NCI-H345 (cell line): ENCODE measurements around the gene TNFRSF14.
A peak's percentile ranks its signal among the peaks of the same experiment; 100 is the strongest.

Source experiments
- DNase-seq: peaks from one replicate; lab custom pipeline; 2025; lab: John Stamatoyannopoulos, UW

Gene TNFRSF14

DNA sequence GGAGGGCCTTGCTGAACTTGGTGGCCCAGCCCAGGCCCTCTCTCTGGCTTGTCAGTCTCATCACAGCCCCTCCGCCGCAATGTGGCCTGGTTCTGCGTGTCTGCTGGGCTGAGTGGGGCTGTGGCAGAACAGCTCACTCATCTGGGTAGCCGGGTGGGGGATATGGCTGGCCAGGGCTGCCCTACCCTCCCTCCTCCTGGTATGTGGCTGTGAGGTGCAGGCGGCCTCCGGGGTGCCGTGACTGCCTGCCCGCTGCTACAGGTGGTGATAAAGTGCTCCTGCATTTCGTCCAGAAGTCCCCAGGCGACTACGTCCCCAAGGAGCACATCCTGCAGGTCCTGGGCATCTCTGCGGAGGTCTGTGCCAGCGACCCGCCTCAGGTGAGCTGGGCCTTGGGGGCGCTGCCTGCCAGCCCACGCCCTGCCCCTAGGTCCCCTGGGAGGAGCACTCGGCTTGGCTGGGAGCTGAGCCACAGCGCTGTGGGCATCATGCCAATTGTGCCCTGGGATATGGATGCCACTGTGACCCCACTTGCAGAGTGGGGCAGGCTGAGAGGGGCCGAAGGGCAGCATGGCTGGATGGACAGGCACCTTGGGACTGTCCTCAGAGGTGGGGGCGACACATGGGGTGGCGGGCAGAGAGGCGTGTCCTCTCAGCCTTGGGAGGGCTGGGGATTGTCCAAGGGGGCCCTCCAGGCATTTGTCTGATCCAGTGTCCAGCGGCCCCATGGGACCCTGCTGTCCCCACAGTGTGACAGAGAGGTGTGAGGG, 32.7 kb downstream of the TNFRSF14 start:
- DNase-seq: no peak

DNA sequence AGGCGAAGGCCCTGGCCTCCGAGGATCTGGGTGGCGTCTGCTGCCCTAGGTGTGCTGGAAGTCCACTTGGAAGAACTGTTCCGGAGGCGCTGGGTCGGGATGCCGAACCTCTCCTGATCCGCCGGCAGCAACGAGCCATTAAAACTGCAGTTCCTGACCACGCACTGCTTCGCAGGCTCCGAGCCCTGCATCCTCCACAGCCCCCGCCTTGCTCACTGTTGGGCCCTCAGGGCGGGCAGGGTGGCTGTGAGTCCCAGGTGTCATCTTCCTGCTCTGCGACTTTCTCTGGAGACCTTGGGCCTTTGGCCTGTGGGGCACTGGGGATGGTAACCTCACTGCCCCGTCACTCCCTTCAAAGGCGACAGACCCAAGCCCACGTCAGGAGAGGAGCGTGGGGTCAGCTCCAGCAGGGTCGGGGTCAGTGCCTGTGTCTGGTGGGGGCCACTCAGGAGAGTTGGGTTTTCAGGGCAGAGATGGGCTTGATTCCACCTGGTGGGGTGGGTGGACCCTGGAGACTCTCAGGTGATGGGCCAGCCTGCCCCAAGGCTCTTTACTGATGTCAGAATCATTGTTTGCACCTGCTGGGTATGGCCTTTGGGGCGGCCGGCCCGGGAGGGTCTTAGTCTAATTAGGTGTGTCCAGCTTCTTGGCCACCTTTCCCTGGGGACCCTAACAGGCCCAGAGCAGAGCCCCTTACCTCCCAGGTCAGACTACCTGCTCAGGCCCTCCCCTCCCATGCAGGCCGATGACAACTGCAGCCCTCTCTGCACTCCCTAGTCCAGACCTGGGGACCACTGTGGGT, 33.5 kb downstream of the TNFRSF14 start:
- DNase-seq: no peak

DNA sequence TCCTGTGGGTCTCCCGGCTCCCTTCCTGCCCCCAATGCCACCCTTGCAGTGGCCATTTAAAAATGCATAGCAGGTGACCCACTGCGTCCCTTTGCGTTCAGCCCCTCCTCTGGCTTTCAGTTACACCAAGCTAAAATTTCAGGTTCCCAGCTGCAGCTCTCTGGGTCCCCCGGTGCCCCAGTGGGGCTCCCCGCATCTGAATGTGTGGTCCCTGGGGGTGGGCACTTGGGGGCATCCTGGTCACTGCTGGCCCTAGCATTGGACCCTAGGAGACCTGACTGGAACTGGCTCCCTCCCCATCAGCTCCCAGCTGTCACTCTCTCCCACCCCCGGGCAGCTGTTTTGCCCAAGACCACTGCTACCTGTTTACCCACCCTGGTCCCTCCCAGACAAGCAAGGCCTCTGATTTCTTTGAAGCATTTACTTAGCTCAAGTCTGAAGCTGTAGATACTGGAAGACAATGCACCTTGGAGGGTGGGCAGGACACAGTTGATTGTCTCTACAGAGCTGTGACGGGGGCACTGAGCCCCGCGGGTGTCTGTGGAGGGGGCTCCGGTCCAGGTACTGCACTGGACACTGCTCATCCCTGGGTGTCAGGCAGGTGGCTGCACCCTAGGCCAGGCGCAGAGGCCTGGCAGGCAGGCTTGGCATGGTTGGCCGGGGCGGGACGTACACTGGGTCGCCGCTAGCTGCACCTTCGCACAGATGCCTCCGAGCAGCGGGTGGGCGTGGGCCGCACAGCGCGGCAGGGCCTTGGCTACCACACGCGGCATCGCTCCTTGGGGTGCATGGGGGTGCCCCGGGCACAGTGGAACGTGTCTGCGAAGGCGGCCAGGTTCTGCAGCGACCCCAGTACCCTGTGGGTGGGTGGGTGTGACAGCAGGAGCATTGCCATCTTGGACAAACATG, 34.3 kb downstream of the TNFRSF14 start:
- DNase-seq: no peak

DNA sequence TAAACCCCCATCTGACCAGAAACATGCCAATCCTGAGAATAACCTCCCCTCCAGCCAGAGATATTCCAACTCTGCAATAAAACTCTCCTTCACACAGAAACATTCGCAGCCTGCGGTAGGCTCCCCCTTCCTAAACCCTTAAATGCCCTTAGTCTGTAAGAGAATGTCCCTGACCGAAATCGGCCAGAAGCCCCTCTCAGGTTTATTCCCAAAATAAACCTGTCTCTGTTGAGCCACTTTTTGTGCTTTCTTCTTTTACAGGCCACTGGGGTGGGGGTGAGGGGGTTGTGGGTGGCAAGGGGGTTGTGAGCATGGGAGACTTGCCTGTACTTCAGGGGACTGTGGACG, 35.0 kb downstream of the TNFRSF14 start:
- no peak for DNase-seq

DNA sequence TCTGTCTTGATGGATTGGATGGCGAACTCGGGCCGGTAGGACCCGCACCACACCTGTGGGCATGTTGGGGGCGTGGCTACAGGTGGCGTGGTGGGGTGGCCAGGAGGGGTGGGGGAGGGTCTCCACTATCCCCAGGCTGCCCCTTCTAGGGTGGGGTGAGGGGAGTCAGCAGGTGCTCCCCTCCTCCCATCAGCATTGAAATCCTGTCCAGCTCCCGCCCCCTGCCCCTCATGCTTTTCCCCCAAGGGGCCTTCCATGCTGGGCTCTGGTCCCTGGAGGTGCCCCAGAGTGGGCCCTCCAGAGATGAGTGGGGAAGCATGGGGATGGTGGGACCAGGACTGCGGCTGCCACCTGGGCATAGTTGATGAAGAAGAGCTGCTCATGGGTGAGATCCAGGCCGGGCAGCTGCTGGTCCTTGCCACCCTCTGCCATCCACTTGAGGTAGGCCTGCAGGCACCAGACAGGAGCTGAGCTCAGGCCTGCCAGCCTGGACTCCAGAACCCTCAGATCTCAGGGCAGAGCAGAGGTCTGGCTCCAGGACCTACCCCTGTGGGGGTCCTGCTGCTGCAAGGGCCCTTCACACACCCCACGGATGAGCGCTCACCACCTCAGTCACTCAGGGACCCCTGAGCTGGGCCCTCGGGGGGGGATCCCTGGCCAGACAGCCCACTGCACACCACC, 35.5 kb downstream of the TNFRSF14 start:
- no peak for DNase-seq

DNA sequence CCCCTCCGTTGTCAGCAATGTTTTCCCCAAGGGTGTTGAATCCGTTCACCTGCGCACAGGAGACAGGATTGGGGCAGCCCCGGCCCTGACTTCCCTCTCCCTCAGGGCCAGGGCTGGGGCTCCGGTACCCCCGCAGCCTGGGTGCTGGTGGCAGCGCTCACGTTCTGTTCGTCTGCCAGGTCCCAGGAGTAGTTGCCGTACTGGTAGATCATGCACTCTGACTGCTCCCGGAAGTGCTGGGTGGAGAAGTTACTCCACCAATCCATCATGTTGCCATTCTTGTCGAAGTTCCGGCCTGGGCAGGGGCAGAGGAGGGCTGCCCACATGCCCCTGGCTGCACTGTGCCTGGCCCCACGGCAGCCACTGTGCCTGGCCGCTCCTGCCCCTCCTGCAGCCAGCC, 36.5 kb downstream of the TNFRSF14 start:
- DNase-seq: no peak

DNA sequence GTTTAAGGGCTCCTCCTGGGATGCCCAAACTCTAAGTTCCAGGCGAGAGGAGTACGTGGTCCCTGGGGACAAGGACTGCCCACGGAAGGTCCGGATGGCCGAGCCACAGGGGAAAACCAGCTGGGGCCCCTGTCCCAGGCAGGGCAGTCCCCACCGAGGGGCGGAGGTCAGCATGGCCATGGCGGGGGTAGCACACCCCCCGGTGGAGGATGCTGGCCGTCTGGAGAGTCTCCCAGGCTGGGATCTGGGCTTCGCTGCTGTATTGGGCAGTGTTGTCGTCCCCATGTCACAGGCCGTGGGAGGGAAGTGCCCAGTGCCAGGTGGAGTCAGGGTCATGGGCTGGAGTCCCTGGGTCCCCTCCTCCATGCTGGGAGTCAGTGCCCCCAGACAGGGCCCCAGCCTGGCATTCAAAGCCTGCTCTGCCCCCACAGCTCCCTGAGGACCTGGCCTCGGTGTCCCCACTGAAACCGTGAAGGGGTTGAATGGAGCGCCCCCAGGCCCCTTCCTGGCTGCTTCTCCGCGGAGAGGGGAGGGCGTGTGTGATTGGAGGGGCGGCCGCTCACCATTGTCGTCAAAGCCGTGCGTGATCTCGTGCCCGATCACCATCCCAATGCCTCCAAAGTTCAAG, 37.2 kb downstream of the TNFRSF14 start:
- DNase-seq: no peak

DNA sequence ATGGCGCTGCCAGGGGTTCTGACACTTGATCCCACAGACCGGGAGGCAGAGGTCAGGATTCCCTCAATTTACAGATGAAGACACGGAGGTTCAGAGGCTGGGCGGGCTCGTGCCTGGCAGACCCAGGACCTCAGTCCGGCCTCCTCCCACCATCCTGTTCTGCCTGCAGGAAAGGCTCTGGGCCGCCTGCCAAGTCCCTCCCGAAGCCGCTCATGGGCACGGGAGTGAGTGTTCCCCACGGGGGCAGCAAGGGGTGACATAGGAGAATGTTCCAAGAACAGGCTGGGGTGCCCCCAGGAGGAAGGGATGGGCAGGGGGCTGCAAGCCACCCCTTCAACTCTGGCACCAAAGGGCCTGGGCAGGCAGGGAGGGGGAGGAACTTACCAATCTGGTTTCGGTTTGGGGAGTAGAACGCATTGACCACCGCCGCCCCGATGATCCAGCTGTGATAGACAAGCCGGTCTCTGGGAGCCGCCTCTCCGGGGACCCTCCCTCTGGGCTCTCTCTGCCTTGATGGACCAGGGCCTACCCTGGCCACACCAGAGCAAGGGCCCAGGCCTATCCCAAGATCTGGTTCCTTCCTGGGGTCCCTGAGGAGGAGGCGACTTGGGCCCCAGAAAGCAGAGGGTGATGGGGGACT, 38.0 kb downstream of the TNFRSF14 start:
- DNase-seq: peak; percentile 72

DNA sequence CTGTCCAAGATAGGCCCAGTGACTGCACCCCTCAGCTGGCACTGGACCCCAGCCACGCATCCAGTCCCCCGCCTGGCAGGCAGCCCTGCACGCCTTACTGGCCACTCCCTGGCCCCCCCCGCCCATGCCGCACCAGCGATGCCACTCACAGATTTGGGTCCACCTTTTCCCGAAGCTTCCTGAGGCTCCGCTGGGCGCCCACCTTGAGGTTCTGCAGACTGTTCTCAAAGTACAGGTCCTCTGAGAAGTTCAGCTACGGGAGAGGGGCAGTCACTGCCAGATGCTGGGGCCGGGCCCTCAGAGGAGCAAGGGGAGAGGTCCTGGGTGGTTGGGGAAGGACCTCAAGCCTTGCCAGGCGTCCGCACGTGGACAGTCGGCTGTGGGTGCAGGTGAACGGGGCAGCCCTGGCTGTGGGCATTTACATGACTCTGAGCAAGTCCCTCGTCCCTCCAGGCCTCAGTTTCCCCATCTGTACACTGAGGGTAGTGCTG, 38.5 kb downstream of the TNFRSF14 start:
- DNase-seq: no peak

DNA sequence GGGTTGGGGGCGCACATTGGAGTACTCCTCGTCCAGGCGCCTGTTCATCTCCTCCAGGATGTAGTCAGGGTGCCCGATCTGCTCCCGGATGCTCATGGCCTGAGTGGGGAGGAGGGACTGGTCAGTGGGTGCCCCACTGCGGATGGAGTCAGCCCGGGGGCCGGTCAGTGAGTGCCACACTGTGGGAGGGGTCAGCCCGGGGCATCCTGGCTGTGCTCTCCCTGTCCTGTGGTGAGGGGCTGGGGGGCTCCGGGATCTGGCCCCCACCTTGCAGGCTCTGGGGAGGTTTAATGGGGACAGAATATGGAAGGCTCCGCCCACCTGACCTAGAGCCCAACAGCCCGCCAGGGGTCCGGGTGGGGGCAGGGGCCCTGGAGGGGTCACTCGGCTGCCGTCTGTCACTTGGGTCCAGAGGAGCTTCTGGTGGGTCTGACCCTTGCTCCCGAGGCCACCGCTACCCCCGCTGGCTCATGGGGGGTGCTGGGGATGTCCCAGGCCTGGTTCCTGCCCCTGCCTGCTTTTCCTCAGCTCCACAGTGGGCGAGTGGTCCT, 39.2 kb downstream of the TNFRSF14 start:
- DNase-seq: no peak

DNA sequence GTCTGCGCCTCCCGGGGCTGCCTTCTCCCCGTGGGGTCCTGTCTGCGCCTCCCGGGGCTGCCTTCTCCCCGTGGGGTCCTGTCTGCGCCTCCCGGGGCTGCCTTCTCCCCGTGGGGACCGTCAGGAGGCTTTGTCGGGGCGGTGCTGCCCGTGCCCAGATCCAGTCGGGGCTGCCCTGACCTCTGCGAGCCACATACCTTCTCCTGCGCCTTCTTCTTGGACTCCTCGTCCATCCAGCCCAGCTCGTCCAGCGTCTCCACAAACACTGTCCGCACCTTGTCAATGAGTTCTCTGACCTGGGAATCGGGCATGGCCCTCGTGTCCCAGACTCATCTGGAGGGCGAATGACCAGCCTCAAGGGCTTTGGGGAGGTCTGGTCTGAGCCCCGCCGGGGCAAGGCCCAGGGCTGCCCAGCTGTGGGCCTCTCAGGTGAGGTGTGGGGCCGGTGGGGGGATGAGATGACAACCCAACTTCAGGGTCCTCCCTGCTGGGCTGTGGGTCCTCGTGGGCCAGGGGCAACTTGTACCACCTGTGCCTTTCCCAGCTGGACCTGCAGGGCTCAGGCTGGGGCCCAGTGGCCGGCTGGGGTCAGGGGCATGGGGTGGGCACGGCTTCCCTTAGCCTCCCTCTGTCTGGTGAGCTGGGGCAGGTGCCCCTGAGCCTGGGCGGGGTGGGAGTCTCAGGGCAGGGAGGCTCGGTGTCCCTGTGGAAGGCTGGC, 39.8 kb downstream of the TNFRSF14 start:
- no peak for DNase-seq

DNA sequence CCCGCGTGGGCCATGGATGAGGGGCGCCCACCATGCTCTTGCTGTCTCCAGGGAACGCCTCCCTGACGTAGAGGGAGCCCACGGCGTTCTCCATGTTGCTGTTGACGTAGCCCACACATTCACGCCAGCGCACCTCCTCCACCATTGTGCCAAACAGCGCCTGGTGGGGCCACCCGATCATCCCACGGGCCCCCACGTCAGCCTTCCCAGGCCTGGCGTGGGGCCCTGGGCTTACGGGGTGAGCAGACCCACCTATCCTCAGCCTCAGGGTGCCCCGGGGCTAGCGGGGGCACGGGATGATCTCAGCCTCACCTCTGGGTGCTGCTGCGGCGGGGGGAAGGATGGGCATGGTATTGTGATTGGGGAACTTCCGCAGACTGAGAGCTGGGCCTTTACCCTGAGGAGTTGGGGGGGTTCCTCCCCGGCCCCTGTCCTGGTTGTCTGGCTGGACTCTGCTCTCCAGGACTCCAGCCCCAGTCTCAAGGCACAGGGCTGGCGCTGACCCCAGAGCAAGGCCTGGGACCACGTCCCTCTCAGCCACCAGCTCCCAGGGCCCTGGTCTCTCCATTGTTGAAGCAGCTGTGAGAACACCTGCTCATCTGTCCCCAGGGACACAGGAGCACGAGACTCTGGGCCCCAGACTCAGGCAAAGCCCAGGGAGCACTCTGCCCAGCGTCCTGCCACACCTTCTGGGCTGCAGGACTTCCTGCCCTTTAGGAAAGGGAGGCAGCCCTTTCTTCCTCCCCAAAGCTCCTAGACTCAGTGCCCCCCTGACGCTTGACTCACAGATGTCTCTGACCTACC, 40.6 kb downstream of the TNFRSF14 start:
- DNase-seq: peak; percentile 73

DNA sequence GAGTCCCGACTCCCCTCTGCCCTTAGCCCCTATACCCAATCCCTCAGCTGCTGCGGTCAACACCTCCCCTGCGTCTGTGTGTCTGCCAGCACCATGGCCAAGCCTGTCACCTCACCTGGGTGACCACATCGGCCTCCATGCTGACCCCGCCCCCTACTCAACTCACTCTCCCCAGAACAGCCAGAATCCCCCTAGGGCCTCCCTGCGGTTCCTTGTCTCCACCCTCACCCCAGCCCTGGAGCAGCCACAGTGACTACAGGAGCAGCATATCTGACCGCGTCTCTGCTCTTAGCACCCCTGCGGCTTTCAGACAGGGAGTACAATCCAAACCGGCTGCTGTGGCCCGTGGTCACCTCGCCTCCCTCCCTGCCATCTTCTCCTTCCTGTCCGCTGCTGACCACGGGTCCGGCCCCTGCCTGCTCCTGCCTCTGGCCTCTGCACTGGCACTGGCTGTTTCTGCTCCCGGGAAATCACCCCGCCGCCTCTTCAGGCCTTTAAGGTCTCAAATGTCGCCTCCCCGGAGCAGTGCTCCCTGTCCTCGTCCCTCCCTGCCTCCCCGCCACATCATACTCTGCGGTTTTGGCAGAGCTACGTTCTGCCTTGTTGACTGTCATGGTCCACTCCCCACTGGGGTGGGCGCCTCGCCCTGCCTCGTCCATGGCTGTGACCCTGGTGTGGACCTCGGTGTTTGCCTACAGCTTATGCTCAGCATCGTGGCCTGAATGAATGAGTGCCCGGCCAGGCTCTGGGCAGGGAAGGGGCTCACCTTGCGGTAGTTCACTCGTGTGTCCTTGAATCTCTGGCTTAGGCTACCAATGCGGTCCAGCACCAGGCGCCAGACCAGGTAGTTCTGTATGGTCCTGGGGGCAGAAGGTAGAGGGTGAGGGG, 41.5 kb downstream of the TNFRSF14 start:
- DNase-seq: no peak

DNA sequence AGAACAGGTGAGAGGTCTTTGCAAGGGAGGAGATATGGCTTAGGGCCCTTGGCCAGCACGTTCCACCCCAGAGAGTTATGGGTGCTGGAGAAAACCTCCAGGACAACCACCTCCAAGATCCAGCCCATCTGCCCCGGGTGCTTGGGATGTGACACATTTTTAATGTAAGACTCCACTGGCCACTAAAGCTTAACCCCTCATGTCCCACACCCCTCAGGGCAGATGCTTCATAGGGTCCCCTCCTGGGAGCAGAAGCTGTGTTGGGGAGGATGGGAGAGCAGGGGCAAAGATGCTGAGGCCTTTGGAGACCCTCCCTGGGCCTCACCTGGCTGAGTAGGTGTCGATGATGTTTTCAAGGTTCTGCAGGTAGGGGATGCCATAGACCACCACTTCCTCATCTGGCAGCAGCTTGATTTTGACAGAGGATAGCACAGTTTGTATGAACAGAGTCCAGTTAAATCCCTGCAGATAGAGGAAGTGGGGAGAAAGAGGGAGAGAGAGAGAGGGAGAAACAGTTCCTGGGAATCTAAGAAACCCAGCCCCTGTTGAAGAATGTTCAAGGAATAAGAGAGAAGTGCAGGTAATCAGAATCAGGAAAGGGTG, 42.3 kb downstream of the TNFRSF14 start:
- DNase-seq: no peak

DNA sequence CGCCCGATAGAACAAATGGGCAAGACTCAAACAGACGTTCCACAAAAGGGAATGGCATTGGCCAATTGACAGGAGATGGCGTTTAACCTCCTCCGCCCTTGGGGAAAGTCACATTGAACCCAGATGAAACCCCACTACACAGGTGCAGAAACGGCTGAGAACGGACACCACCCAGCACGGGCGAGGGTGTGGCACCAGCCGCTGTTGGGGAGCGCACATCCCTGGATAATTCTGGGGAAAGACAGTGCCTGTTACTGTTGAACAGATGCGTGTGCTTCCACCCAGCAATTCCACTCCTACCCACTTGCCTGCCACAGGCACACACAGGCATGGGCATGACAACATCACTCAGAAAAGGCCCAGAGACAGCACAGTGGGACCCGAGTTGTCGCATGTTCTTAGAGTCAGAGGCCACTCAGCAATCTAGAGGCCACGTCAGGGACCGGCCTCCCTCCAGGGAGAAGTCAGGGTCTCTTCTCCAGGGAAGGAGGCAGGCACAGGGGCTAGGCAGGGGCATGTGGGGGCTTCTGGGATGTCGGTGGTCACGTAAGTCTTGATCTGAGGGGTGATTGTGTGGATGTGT, 45.6 kb downstream of the TNFRSF14 start:
- no peak for DNase-seq

DNA sequence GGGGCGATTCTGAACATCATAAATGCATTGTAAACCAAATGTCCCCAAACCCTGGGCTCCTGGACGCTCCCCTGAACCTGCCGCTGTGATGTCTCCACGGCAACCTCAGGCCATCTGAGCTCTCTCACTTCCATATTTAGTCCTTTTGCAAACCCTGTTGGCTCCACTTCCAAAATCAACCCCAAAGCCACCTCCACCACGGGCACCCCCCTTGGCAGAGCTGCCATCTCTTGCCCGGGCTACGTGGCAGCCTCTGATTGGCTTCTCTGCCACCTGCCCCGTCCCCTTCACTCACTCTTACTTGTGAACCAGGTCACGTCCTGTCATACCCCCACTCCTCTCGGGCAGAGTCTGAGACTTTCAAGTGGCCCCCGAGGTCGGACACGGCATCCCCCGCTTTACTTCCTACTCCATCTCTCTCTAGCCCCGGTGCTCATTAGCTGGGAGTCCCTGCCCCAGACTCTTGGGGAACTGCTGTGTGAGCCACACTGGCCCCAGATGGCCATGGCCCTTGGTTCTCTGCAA, 46.2 kb downstream of the TNFRSF14 start:
- no peak for DNase-seq
